GM23338 (cell line): ENCODE measurements around the gene ATP5PD. TPM values are rescaled to one million over a fixed set of nuclear protein-coding genes. Genes with fewer than 3 reads are reported as not detected.

Source experiments
- ATAC-seq: fragments of 200-7000 bp; cut with Tn5 transposase; 3 replicates; pipeline ENCODE4 v1.9.1; 2020
- DNase-seq: peaks from one replicate; pipeline ENCODE4 v3.0.0-alpha.2; 2015; ENCODE audit warnings: low spot score
- H2AFZ ChIP-seq: fragments of 200-600 bp; sonication (generic); 2 replicates; pipeline ENCODE4 v1.8.0; 2016; ENCODE audit warnings: antibody characterized with exemption, mild to moderate bottlenecking, moderate library complexity
- H3F3A ChIP-seq: fragments of 200-600 bp; sonication (generic); replicated peaks from 2 replicates; pipeline ENCODE4 v1.8.0; 2017; ENCODE audit warnings: antibody characterized with exemption, mixed run types, low read depth
- H3K27ac ChIP-seq: fragments of 200-600 bp; sonication (generic); 2 replicates; pipeline ENCODE4 v1.6.1; 2016; ENCODE audit warnings: low read depth
- H3K27me3 ChIP-seq: fragments of 200-600 bp; sonication (generic); 2 replicates; pipeline ENCODE4 v1.8.0; 2016; ENCODE audit warnings: mild to moderate bottlenecking, mixed run types, moderate library complexity; ENCODE audit not compliant: insufficient read depth
- H3K36me3 ChIP-seq: fragments of 200-600 bp; sonication (generic); 2 replicates; pipeline ENCODE4 v1.8.0; 2016; ENCODE audit warnings: mild to moderate bottlenecking; ENCODE audit not compliant: insufficient read depth
- H3K4me1 ChIP-seq: fragments of 200-600 bp; sonication (generic); 2 replicates; pipeline ENCODE4 v1.8.0; 2016; ENCODE audit warnings: mild to moderate bottlenecking, moderate library complexity; ENCODE audit not compliant: insufficient read depth
- H3K4me2 ChIP-seq: fragments of 200-600 bp; sonication (generic); 2 replicates; pipeline ENCODE4 v1.7.1; 2017; ENCODE audit warnings: mixed run types
- H3K4me3 ChIP-seq: fragments of 200-600 bp; sonication (generic); 2 replicates; pipeline ENCODE4 v1.6.1; 2016; ENCODE audit warnings: mixed run types
- H3K79me2 ChIP-seq: fragments of 200-600 bp; sonication (generic); replicated peaks from 2 replicates; pipeline ENCODE4 v1.8.0; 2017; ENCODE audit warnings: mild to moderate bottlenecking; ENCODE audit not compliant: insufficient read depth
- H3K9me2 ChIP-seq: fragments of 200-600 bp; sonication (generic); 2 replicates; pipeline ENCODE4 v1.8.0; 2017; ENCODE audit not compliant: insufficient read depth
- H4K20me1 ChIP-seq: fragments of 200-600 bp; sonication (generic); replicated peaks from 2 replicates; pipeline ENCODE4 v1.8.0; 2017; ENCODE audit warnings: mild to moderate bottlenecking; ENCODE audit not compliant: insufficient read depth
- H3K27ac Mint-ChIP-seq: 2 replicates; pipeline ENCODE4 v1.8.0; 2020; ENCODE audit warnings: inconsistent platforms, mild to moderate bottlenecking, moderate library complexity, mixed read lengths
- H3K27me3 Mint-ChIP-seq: 3 replicates; pipeline ENCODE4 v1.8.0; 2022; ENCODE audit warnings: low read depth, mild to moderate bottlenecking, moderate library complexity, mixed read lengths, inconsistent platforms; ENCODE audit not compliant: insufficient read depth, poor library complexity
- H3K36me3 Mint-ChIP-seq: 3 replicates; pipeline ENCODE4 v1.8.0; 2021; ENCODE audit warnings: low read depth, mild to moderate bottlenecking, inconsistent platforms, moderate library complexity, mixed read lengths
- H3K4me1 Mint-ChIP-seq: 3 replicates; pipeline ENCODE4 v1.8.0; 2020; ENCODE audit warnings: mild to moderate bottlenecking, inconsistent platforms, mixed read lengths
- H3K4me3 Mint-ChIP-seq: 3 replicates; pipeline ENCODE4 v1.8.0; 2021; ENCODE audit warnings: moderate library complexity, mild to moderate bottlenecking, inconsistent platforms, mixed read lengths
- H3K9me3 Mint-ChIP-seq: 3 replicates; pipeline ENCODE4 v1.8.0; 2020; ENCODE audit warnings: moderate library complexity, mild to moderate bottlenecking, inconsistent platforms, mixed read lengths
- ETS1 ChIP-seq: IDR thresholded peaks from 2 replicates; pipeline ENCODE4 v1.6.1; 2016; ENCODE audit warnings: antibody characterized with exemption
- EZH2phosphoT487 ChIP-seq: fragments of 200-600 bp; sonication (generic); IDR thresholded peaks from one replicate; pipeline ENCODE4 v1.8.1; 2018; ENCODE audit warnings: antibody characterized with exemption; ENCODE audit not compliant: unreplicated experiment
- NANOG ChIP-seq: IDR thresholded peaks from 2 replicates; pipeline ENCODE4 v1.6.1; 2016; ENCODE audit warnings: antibody characterized with exemption, borderline replicate concordance
- POLR2AphosphoS5 ChIP-seq: IDR thresholded peaks from 2 replicates; pipeline ENCODE4 v1.6.1; 2016; ENCODE audit warnings: antibody characterized with exemption, low read depth
- REST ChIP-seq: IDR thresholded peaks from one replicate; pipeline ENCODE4 v1.6.1; 2018; ENCODE audit warnings: antibody characterized with exemption; ENCODE audit not compliant: unreplicated experiment
- ZNF114 ChIP-seq: fragments of 250-450 bp; sonication (Bioruptor Pico); IDR thresholded peaks from 2 replicates; pipeline ENCODE4 v1.5.0; 2020; ENCODE audit warnings: mild to moderate bottlenecking, moderate library complexity
- ZNF462 ChIP-seq: fragments of 250-450 bp; sonication (Bioruptor Pico); IDR thresholded peaks from 2 replicates; pipeline ENCODE4 v1.5.0; 2020; ENCODE audit warnings: mild to moderate bottlenecking, moderate library complexity
- polyA plus RNA-seq: library from polyadenylated mRNA; unstranded; fragments of >200 nt; fragmentation: Nextera tagmentation; extraction: Ambion mirVana; gene quantifications from 2 replicates; pipeline ENCODE4 v1.2.1, GENCODE V29; 2016
- total RNA-seq: library from RNA; depleted of rRNA; stranded (reverse); fragments of >200 nt; shearing (Covaris generic); gene quantifications from 2 replicates; pipeline ENCODE4 v1.2.3, GENCODE V29; 2014

Gene ATP5PD
- total and polyA plus RNA-seq, 2 experiments from 2014 or later, result 244 to 1,144 TPM

GRCh38 chr17:75096082-75096625 lies 49.4 kb upstream of the ATP5PD start:
- no peaks in the 10 kb centered on the region; the same call in 1 of the 2 replicates for H4K20me1 ChIP-seq
- Mint-ChIP-seq H3K4me3 (no peak overlapping the region), H3K27ac (peak overlapping the region; percentile 86), H3K36me3 (peaks cover 27% of the 10 kb centered on the region), H3K9me3 (no peaks in the 10 kb centered on the region; the same call in 2 of the 3 replicates), H3K27me3 (peaks cover 19% of the 10 kb centered on the region), H3K4me1 (peaks cover 19% of the 10 kb centered on the region)
- H3K27me3 ChIP-seq, result no peaks in the 10 kb centered on the region
- peaks cover 11% of the 10 kb centered on the region; the same call in 1 of the 2 replicates for H3K79me2 ChIP-seq
- H2AFZ ChIP-seq, result no peak overlapping the region
- H3K9me2 ChIP-seq, result no peaks in the 10 kb centered on the region
- no peaks in the 10 kb centered on the region for H3K36me3 ChIP-seq
- H3K27ac ChIP-seq, result no peak overlapping the region
- H3K4me2 ChIP-seq, result no peak overlapping the region
- peaks cover 6% of the 10 kb centered on the region for H3K4me1 ChIP-seq
- ATAC-seq, result peak; percentile 61
- DNase-seq, result peak; percentile 57
- H3F3A ChIP-seq, result 0 out of 2 replicates have a peak, but pooled peaks cover 14% of the 10 kb centered on the region
- TF ChIP-seq REST (no peak), EZH2phosphoT487 (no peak), POLR2AphosphoS5 (no peak), ZNF462 (no peak), ZNF114 (CRISPR knock-in tag) (no peak), NANOG (no peak), ETS1 (no peak)
- H3K4me3 ChIP-seq, result no peak overlapping the region
